K562 (cell line): ENCODE results near the gene SLC26A8. TPM values are rescaled to one million over a fixed set of nuclear protein-coding genes. Genes with fewer than 3 reads are reported as not detected.
A peak's percentile ranks its signal among the peaks of the same experiment; 100 is the strongest.

ENCODE experiments used
- ATAC-seq: fragments of 200-7000 bp; cut with Tn5 transposase; 3 replicates; pipeline ENCODE4 v1.9.1; 2020; ENCODE audit warnings: moderate library complexity
- BruUV-seq: library from RNA; stranded (reverse); fragments of 400-500 nt; replicated peaks from 2 replicates; lab custom pipeline; 2021; lab: Mats Ljungman, UMichigan
- CTCF ChIA-PET: fragments of 300-600 bp; formaldehyde crosslinking; extraction: SDS; loops from one replicate; lab custom pipeline; 2021; ENCODE audit warnings: low intra/inter-chr PET ratio; lab: Yijun Ruan, JAX
- POLR2A ChIA-PET: fragments of 300-600, 350-650 bp; sonication (Branson Sonifier 250); formaldehyde crosslinking; extraction: SDS; loops from one replicate; lab custom pipeline; 2021; ENCODE audit warnings: antibody characterized with exemption, inconsistent platforms; lab: Yijun Ruan, JAX
- DNase-seq, 4 experiments: peaks; one replicate each; pipeline versions ENCODE4 v3.0.0 to v3.0.0-alpha.2; 2011 to 2018; ENCODE audit warnings: low spot score in 3 of 4, mixed read lengths in 3 of 4; ENCODE audit errors: extremely low read depth in 1 of 4
- FAIRE-seq: peaks from 2 replicates; lab custom pipeline; 2011; peaks lifted over from hg19 to GRCh38; lab: Jason Lieb, UNC
- H2AFZ ChIP-seq: 2 replicates; pipeline ENCODE4 v1.6.0; 2011; ENCODE audit warnings: low read depth, low read length, control low read depth, inconsistent platforms
- H3K27ac ChIP-seq: fragments of 200-600 bp; 3 replicates; pipeline ENCODE4 v1.8.0; 2011; ENCODE audit warnings: low read depth, mild to moderate bottlenecking, control low read depth, inconsistent platforms, low read length, moderate library complexity, mixed read lengths; ENCODE audit errors: extremely low read depth
- H3K27me3 ChIP-seq, 2 experiments: fragments of 300-600 bp in 1 of 2; 2 replicates in 1 of 2; 3 replicates in 1 of 2; pipeline versions ENCODE4 v1.6.0 to v1.8.0; 2011; ENCODE audit warnings: inconsistent platforms in 2 of 2, low read length in 2 of 2, mild to moderate bottlenecking in 1 of 2, mixed read lengths in 1 of 2, moderate library complexity in 1 of 2; ENCODE audit not compliant: control insufficient read depth in 2 of 2, insufficient read depth in 2 of 2
- H3K36me3 ChIP-seq: fragments of 300-600 bp; 3 replicates; pipeline ENCODE4 v1.8.0; 2011; ENCODE audit warnings: mild to moderate bottlenecking, low read length, inconsistent platforms; ENCODE audit not compliant: control insufficient read depth, insufficient read depth
- H3K4me1 ChIP-seq, 2 experiments: fragments of 200-600 bp in 1 of 2; replicated peaks in 1 of 2; 2 replicates in 1 of 2; 3 replicates in 1 of 2; pipeline versions ENCODE4 v1.5.1 to v1.8.0; 2011; ENCODE audit warnings: inconsistent platforms in 2 of 2, low read length in 2 of 2, mild to moderate bottlenecking in 1 of 2, mixed read lengths in 1 of 2, moderate library complexity in 1 of 2; ENCODE audit not compliant: control insufficient read depth in 2 of 2, insufficient read depth in 2 of 2
- H3K4me2 ChIP-seq: 2 replicates; pipeline ENCODE4 v1.6.1; 2011; ENCODE audit warnings: low read length, control low read depth, inconsistent platforms, mixed read lengths; ENCODE audit not compliant: insufficient read depth
- H3K4me3 ChIP-seq: fragments of 200-600 bp; sonication (generic), shearing (Covaris generic); 2 replicates; pipeline ENCODE4 v1.5.1; 2016; ENCODE audit warnings: control low read depth, inconsistent platforms
- H3K79me2 ChIP-seq: fragments of 200-600 bp; 3 replicates; pipeline ENCODE4 v1.8.0; 2011; ENCODE audit warnings: low read length, inconsistent platforms; ENCODE audit not compliant: control insufficient read depth, insufficient read depth
- H3K9ac ChIP-seq, 2 experiments: 2 replicates each; pipeline versions ENCODE4 v1.6.0 to v1.6.1; 2011; ENCODE audit warnings: low read depth in 2 of 2, low read length in 2 of 2, control low read depth in 1 of 2, inconsistent platforms in 1 of 2, mild to moderate bottlenecking in 1 of 2, mixed read lengths in 1 of 2; ENCODE audit not compliant: insufficient read depth in 1 of 2
- H3K9me1 ChIP-seq: one replicate; pipeline ENCODE4 v1.6.0; 2011; ENCODE audit warnings: inconsistent platforms, mild to moderate bottlenecking, low read length, moderate library complexity; ENCODE audit not compliant: control insufficient read depth, insufficient read depth
- H3K9me3 ChIP-seq: replicated peaks from 2 replicates; pipeline ENCODE4 v1.5.1; 2011; ENCODE audit warnings: low read depth, low read length, inconsistent platforms; ENCODE audit not compliant: control insufficient read depth, insufficient read depth
- H4K20me1 ChIP-seq: replicated peaks from 2 replicates; pipeline ENCODE4 v1.6.1; 2011; ENCODE audit warnings: low read length, inconsistent platforms, mixed read lengths; ENCODE audit not compliant: control insufficient read depth, insufficient read depth
- CEBPG ChIP-seq, 3 experiments: fragments of 200-800 bp in 1 of 3; sonication (Bioruptor generic) in 1 of 3; sonication (generic) in 1 of 3; formaldehyde crosslinking in 1 of 3; IDR thresholded peaks in 2 of 3; conservative IDR thresholded peaks in 1 of 3; 2 replicates each; pipeline versions ENCODE4 v1.6.1 to v1.8.0; 2016 to 2022; ENCODE audit warnings: missing compliant biosample characterization in 2 of 3, missing genetic modification characterization in 2 of 3, mild to moderate bottlenecking in 1 of 3, missing genetic modification reagents in 1 of 3
- EP300 ChIP-seq: IDR thresholded peaks from 2 replicates; pipeline ENCODE4 v1.6.1; 2012; ENCODE audit warnings: low read length, improper control_type of control experiment
- FOXM1 ChIP-seq, 2 experiments: fragments of 450-650 bp in 1 of 2; sonication (generic) in 1 of 2; formaldehyde crosslinking in 1 of 2; IDR thresholded peaks; 2 replicates each; pipeline versions ENCODE4 v1.6.1 to v1.9.0; 2017 to 2022; ENCODE audit warnings: low read depth in 2 of 2, mild to moderate bottlenecking in 2 of 2, missing genetic modification reagents in 1 of 2, moderate library complexity in 1 of 2
- HDGF ChIP-seq: fragments of 450-650 bp; IDR thresholded peaks from 2 replicates; pipeline ENCODE4 v1.6.1; 2016
- HIVEP1 ChIP-seq: fragments of 250-450 bp; sonication (Bioruptor Pico); IDR thresholded peaks from 2 replicates; pipeline ENCODE4 v1.4.0; 2020; ENCODE audit warnings: mild to moderate bottlenecking
- POLR3G ChIP-seq: IDR thresholded peaks from 2 replicates; pipeline ENCODE4 v1.6.1; 2011; ENCODE audit not compliant: insufficient read length, insufficient replicate concordance; ENCODE audit errors: extremely low read depth
- SNIP1 ChIP-seq: fragments of 450-650 bp; IDR thresholded peaks from 2 replicates; pipeline ENCODE4 v1.7.1; 2017; ENCODE audit warnings: low read depth, mild to moderate bottlenecking
- U2AF1 ChIP-seq: fragments of 200-400 bp; formaldehyde crosslinking; optimal IDR thresholded peaks from 2 replicates; pipeline ENCODE3; 2017; ENCODE audit warnings: mild to moderate bottlenecking, low read depth, low read length, moderate library complexity
- ZKSCAN1 ChIP-seq: fragments of 150-350 bp; IDR thresholded peaks from 2 replicates; pipeline ENCODE4 v1.6.1; 2016; ENCODE audit warnings: low read depth, low read length
- ZNF79 ChIP-seq: fragments of 250-450 bp; sonication (Bioruptor Pico); IDR thresholded peaks from 2 replicates; pipeline ENCODE4 v1.4.0; 2020; ENCODE audit warnings: low read depth, mild to moderate bottlenecking, moderate library complexity
- WGBS: fragments of 100-300 bp; shearing (Covaris generic); methylation state at CpG from one replicate; pipeline ENCODE4 v1.1.6; 2016; ENCODE audit warnings: low coverage, mixed read lengths; ENCODE audit not compliant: insufficient coverage; ENCODE audit errors: missing lambda C conversion rate; 5-methylcytosine and 5-hydroxymethylcytosine counted together
- in situ Hi-C: fragments of 300-500 bp; cut with MboI; formaldehyde crosslinking; loops from 4 replicates; pipeline ENCODE4 v1.15.0; 2018; ENCODE audit warnings: inconsistent platforms, mixed read lengths
- intact Hi-C: fragments of 100-400 bp; cut with micrococcal nuclease; formaldehyde crosslinking; loops from 2 replicates; pipeline ENCODE4 v1.14.2; 2022
- polyA plus RNA-seq, 8 experiments: library from polyadenylated mRNA; depleted of rRNA in 4 of 8; stranded (reverse) in 5 of 8; unstranded in 3 of 8; fragments of >200 nt; fragmentation: Nextera tagmentation in 2 of 8; fragmentation: Illumina TruSeq in 1 of 8; extraction: Ambion mirVana in 2 of 8; extraction: Trizol in 1 of 8; gene quantifications; 2 replicates each; pipeline versions ENCODE4 v1.2.1 to v1.2.3, GENCODE V29; 2011 to 2014; ENCODE audit warnings: inconsistent platforms in 1 of 8, missing spikeins in 1 of 8
- total RNA-seq, 7 experiments: library from RNA; depleted of rRNA in 6 of 7; stranded (reverse); fragments of >200 nt in 6 of 7; fragmentation: Illumina TruSeq in 2 of 7; extraction: Trizol in 2 of 7; gene quantifications; 2 replicates each; pipeline versions ENCODE4 v1.2.1 to v1.2.3, GENCODE V29; 2011 to 2021; ENCODE audit warnings: low replicate concordance in 1 of 7
- TF ChIP-seq, protein P1 (sequence below): sonication (generic); formaldehyde crosslinking; IDR thresholded peaks from 2 replicates; pipeline ENCODE4 v1.9.0; 2022; ENCODE audit warnings: mild to moderate bottlenecking, missing genetic modification reagents
- TF ChIP-seq, protein P2 (sequence below): sonication (generic); IDR thresholded peaks from 2 replicates; pipeline ENCODE4 v1.6.1; 2016
- TF ChIP-seq, protein P3 (sequence below): sonication (generic); formaldehyde crosslinking; IDR thresholded peaks from 2 replicates; pipeline ENCODE4 v1.8.1; 2023; ENCODE audit warnings: mild to moderate bottlenecking, missing genetic modification reagents
- TF ChIP-seq, protein P4 (sequence below): fragments of 200-800 bp; sonication (Bioruptor generic); IDR thresholded peaks from 2 replicates; pipeline ENCODE4 v1.6.1; 2017; ENCODE audit warnings: missing genetic modification characterization, missing compliant biosample characterization

Gene SLC26A8
- total and polyA plus RNA-seq, 9 of the 15 experiments (the other 6 are each of a cell fraction or from before 2014, with no cell fraction given), result not detected

DNA sequence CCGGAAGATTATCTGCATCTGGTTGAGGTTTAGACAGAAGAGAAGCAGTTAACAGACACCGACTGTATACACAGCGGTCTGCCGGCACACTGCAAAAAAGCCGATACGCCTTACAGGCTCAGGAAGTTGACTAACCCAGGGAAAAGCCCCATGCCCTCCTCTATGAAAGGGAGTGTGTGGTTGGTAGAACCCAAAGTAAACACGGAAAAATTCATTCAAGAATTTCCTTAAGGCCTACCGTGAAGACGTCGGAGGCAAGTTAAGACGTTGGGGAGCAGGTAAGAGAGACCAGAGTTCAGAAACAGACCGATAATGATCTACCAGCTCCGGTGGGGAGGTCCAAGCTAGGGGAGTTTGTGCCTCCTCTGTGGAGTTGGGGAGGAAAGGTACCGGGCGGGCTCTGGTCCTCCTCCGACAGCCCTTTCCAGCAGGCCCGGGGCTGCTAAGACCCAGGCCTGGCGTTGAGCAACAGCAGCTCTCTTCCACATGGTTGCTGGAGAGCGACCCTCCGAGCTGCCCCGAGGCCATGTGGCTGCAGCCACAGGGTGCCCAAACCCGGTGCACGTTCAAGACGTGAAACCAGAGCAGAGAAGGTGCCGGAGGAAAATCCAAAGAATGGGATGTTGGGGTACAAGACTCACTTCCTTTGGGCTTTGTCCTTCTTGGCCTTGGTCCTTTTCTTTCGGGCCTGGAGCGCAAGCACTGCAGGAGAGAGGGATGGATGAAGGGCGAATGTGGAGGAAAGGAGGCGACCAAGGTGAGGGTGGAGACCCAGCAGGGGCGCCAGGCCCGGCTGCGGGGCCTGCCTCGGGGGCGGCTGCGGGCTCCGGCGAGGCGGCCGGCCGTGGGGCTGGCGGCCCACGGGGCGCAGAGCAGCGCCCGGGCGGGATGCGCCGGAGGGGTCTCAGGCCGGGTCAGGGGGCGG lies 104.4 kb downstream of the SLC26A8 start:
- WGBS, result under 1% methylated on average over 47 of the region's 50 CpGs
- intact Hi-C loops, result no loop called here
- Histone ChIP-seq H3K9me3 (no peaks in the 10 kb centered on the region), H3K79me2 (peaks cover 76% of the 10 kb centered on the region), H3K4me3 (peak overlapping the region; percentile 69), H3K9me1 (no peaks in the 10 kb centered on the region), H3K4me2 (peak overlapping the region; percentile 98), H2AFZ (peak overlapping the region; percentile 69), H3K27ac (peak overlapping the region; percentile 81), H3K9ac (peak overlapping the region; percentile 80 to 99), H3K27me3 (no peaks in the 10 kb centered on the region), H4K20me1 (peaks cover 16% of the 10 kb centered on the region), H3K36me3 (peaks cover 43% of the 10 kb centered on the region), H3K4me1 (peaks cover 10 to 13% of the 10 kb centered on the region in 2 experiments; a peak in 4 of 5 replicates)
- BruUV-seq, result no TSS peak
- no peak for FAIRE-seq
- ChIA-PET POLR2A (interaction anchor here (1.1 to 1.9 kb wide), 5 partner anchors 9 to 66 kb away, joined by 3 to 12 read pairs (median 4); no protein-coding TSS in a partner anchor), CTCF (no interaction called here)
- DNase-seq, result peak; percentile 37 to 65 (median 42)
- ATAC-seq, result peak; percentile 46
- in situ Hi-C loops, result no loop called here
- no peak for TF ChIP-seq POLR3G
- 0 out of 2 replicates have a peak, but pooled peaks have one; percentile 8 for TF ChIP-seq ZNF79
- 0 out of 2 replicates have a peak, but pooled peaks have one; percentile 3 for TF ChIP-seq EP300
- TF ChIP-seq ZKSCAN1, result 0 out of 2 replicates have a peak, but pooled peaks have one; percentile 44
- no peak for TF ChIP-seq U2AF1
- TF ChIP-seq FOXM1 (IDR thresholded peaks at IDR 0.05; ENCODE audit: low read depth), result no peak
- 0 out of 2 replicates have a peak, but pooled peaks have one; percentile 36 for TF ChIP-seq FOXM1 (CRISPR knock-in tag; IDR thresholded peaks at IDR 0.05; ENCODE audit: low read depth)
- TF ChIP-seq CEBPG (CRISPR knock-in tag; IDR thresholded peaks at IDR 0.05), result peak; percentile 73; the same call in 1 of the 2 replicates
- peak in 1 of 2 experiments; percentile 52; a peak in 1 of 4 replicates for TF ChIP-seq CEBPG (tag; conservative IDR thresholded peaks at IDR 0.05 in 1 of 2, IDR thresholded peaks at IDR 0.05 in 1 of 2)
- TF ChIP-seq, protein P1, sequence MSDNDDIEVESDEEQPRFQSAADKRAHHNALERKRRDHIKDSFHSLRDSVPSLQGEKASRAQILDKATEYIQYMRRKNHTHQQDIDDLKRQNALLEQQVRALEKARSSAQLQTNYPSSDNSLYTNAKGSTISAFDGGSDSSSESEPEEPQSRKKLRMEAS, result peak; percentile 50; the same call in 1 of the 2 replicates
- TF ChIP-seq HIVEP1 (CRISPR knock-in tag), result no peak
- TF ChIP-seq, protein P2, sequence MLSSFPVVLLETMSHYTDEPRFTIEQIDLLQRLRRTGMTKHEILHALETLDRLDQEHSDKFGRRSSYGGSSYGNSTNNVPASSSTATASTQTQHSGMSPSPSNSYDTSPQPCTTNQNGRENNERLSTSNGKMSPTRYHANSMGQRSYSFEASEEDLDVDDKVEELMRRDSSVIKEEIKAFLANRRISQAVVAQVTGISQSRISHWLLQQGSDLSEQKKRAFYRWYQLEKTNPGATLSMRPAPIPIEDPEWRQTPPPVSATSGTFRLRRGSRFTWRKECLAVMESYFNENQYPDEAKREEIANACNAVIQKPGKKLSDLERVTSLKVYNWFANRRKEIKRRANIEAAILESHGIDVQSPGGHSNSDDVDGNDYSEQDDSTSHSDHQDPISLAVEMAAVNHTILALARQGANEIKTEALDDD, result peak; percentile 89
- no peak for TF ChIP-seq SNIP1
- peak; percentile 21 for TF ChIP-seq HDGF
- TF ChIP-seq, protein P3, sequence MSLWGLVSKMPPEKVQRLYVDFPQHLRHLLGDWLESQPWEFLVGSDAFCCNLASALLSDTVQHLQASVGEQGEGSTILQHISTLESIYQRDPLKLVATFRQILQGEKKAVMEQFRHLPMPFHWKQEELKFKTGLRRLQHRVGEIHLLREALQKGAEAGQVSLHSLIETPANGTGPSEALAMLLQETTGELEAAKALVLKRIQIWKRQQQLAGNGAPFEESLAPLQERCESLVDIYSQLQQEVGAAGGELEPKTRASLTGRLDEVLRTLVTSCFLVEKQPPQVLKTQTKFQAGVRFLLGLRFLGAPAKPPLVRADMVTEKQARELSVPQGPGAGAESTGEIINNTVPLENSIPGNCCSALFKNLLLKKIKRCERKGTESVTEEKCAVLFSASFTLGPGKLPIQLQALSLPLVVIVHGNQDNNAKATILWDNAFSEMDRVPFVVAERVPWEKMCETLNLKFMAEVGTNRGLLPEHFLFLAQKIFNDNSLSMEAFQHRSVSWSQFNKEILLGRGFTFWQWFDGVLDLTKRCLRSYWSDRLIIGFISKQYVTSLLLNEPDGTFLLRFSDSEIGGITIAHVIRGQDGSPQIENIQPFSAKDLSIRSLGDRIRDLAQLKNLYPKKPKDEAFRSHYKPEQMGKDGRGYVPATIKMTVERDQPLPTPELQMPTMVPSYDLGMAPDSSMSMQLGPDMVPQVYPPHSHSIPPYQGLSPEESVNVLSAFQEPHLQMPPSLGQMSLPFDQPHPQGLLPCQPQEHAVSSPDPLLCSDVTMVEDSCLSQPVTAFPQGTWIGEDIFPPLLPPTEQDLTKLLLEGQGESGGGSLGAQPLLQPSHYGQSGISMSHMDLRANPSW (CRISPR knock-in tag), result no peak
- TF ChIP-seq, protein P4, sequence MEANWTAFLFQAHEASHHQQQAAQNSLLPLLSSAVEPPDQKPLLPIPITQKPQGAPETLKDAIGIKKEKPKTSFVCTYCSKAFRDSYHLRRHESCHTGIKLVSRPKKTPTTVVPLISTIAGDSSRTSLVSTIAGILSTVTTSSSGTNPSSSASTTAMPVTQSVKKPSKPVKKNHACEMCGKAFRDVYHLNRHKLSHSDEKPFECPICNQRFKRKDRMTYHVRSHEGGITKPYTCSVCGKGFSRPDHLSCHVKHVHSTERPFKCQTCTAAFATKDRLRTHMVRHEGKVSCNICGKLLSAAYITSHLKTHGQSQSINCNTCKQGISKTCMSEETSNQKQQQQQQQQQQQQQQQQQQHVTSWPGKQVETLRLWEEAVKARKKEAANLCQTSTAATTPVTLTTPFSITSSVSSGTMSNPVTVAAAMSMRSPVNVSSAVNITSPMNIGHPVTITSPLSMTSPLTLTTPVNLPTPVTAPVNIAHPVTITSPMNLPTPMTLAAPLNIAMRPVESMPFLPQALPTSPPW, result peak; percentile 21; the same call in 1 of the 2 replicates
